IMR-90 (cell line): ENCODE results near the gene SLC24A3. TPM values are rescaled to one million over a fixed set of nuclear protein-coding genes. Genes with fewer than 3 reads are reported as not detected.

Experiments used
- ATAC-seq: fragments of 200-7000 bp; cut with Tn5 transposase; 2 replicates; pipeline ENCODE4 v1.9.1; 2020; ENCODE audit warnings: low read depth, mild to moderate bottlenecking, moderate library complexity
- BruUV-seq: library from RNA; stranded (reverse); fragments of 400-500 nt; replicated peaks from 2 replicates; lab custom pipeline; 2021; lab: Mats Ljungman, UMichigan
- CTCF ChIA-PET: fragments of 300-600 bp; formaldehyde crosslinking; extraction: SDS; loops from one replicate; lab custom pipeline; 2021; ENCODE audit warnings: antibody characterized with exemption; lab: Yijun Ruan, JAX
- POLR2A ChIA-PET: fragments of 300-600 bp; sonication (Branson Sonifier 250); formaldehyde crosslinking; loops from one replicate; lab custom pipeline; 2022; ENCODE audit warnings: antibody characterized with exemption; ENCODE audit not compliant: unreplicated experiment; lab: Charles Lee
- DNase-seq: peaks from one replicate; pipeline ENCODE4 v3.0.0; 2013
- H2AFZ ChIP-seq: replicated peaks from 2 replicates; pipeline ENCODE3; 2013; ENCODE audit warnings: low read length, mild to moderate bottlenecking; ENCODE audit not compliant: poor library complexity
- H2AK5ac ChIP-seq: 2 replicates; pipeline ENCODE4 v1.6.1; 2013; ENCODE audit warnings: low read depth, low read length, inconsistent platforms
- H2AK9ac ChIP-seq: replicated peaks from 2 replicates; pipeline ENCODE3; 2013; ENCODE audit warnings: mild to moderate bottlenecking, low read depth, low read length, moderate library complexity; ENCODE audit not compliant: poor library complexity
- H2BK120ac ChIP-seq: 2 replicates; pipeline ENCODE4 v1.6.1; 2013; ENCODE audit warnings: low read depth, low read length, inconsistent platforms
- H2BK15ac ChIP-seq: 3 replicates; pipeline ENCODE4 v1.6.1; 2013; ENCODE audit warnings: low read depth, low read length, inconsistent platforms
- H2BK20ac ChIP-seq: 2 replicates; pipeline ENCODE4 v1.6.1; 2013; ENCODE audit warnings: low read depth, mild to moderate bottlenecking, inconsistent platforms, low read length, moderate library complexity
- H2BK5ac ChIP-seq: 2 replicates; pipeline ENCODE4 v1.6.1; 2013; ENCODE audit warnings: mild to moderate bottlenecking, low read depth, low read length, inconsistent platforms; ENCODE audit not compliant: poor library complexity, severe bottlenecking
- H3K14ac ChIP-seq: replicated peaks from 2 replicates; pipeline ENCODE4 v1.6.1; 2013; ENCODE audit warnings: low read depth, low read length, inconsistent platforms
- H3K18ac ChIP-seq: 2 replicates; pipeline ENCODE4 v1.6.1; 2013; ENCODE audit warnings: low read depth, low read length, control low read depth
- H3K23ac ChIP-seq: 2 replicates; pipeline ENCODE4 v1.6.1; 2013; ENCODE audit warnings: low read depth, low read length, inconsistent platforms
- H3K27ac ChIP-seq: 2 replicates; pipeline ENCODE4 v1.5.1; 2013; ENCODE audit warnings: mild to moderate bottlenecking, control low read depth, low read length; ENCODE audit not compliant: insufficient read depth
- H3K27me3 ChIP-seq: 2 replicates; pipeline ENCODE4 v1.6.1; 2013; ENCODE audit warnings: low read length; ENCODE audit not compliant: control insufficient read depth, insufficient read depth
- H3K36me3 ChIP-seq: 2 replicates; pipeline ENCODE4 v1.6.1; 2013; ENCODE audit warnings: low read length, mixed read lengths; ENCODE audit not compliant: control insufficient read depth, insufficient read depth
- H3K4ac ChIP-seq: 2 replicates; pipeline ENCODE4 v1.6.1; 2013; ENCODE audit warnings: low read depth, low read length, inconsistent platforms
- H3K4me1 ChIP-seq: 2 replicates; pipeline ENCODE4 v1.6.1; 2013; ENCODE audit warnings: low read length, mixed read lengths; ENCODE audit not compliant: control insufficient read depth, insufficient read depth
- H3K4me2 ChIP-seq: 2 replicates; pipeline ENCODE4 v1.6.1; 2013; ENCODE audit warnings: low read depth, mild to moderate bottlenecking, control low read depth, low read length, moderate library complexity
- H3K4me3 ChIP-seq: 2 replicates; pipeline ENCODE4 v1.5.1; 2013; ENCODE audit warnings: low read depth, mild to moderate bottlenecking, control low read depth, low read length, moderate library complexity; ENCODE audit not compliant: insufficient read depth
- H3K56ac ChIP-seq: 2 replicates; pipeline ENCODE4 v1.6.1; 2013; ENCODE audit warnings: low read length, inconsistent platforms; ENCODE audit not compliant: insufficient read depth; ENCODE audit errors: extremely low read depth
- H3K79me1 ChIP-seq, 2 experiments: 2 replicates each; pipeline ENCODE4 v1.6.1; 2013; ENCODE audit warnings: low read length in 2 of 2, inconsistent platforms in 1 of 2, low read depth in 1 of 2
- H3K9ac ChIP-seq: 2 replicates; pipeline ENCODE4 v1.6.1; 2013; ENCODE audit warnings: low read depth, low read length, control low read depth
- H3K9me1 ChIP-seq: 2 replicates; pipeline ENCODE4 v1.6.1; 2013; ENCODE audit warnings: low read length, inconsistent platforms; ENCODE audit not compliant: insufficient read depth
- H3K9me3 ChIP-seq: 2 replicates; pipeline ENCODE4 v1.6.1; 2013; ENCODE audit warnings: low read length; ENCODE audit not compliant: control insufficient read depth, insufficient read depth
- H4K20me1 ChIP-seq: 2 replicates; pipeline ENCODE4 v1.6.1; 2013; ENCODE audit warnings: low read length, inconsistent platforms; ENCODE audit not compliant: insufficient read depth
- H4K5ac ChIP-seq: 2 replicates; pipeline ENCODE4 v1.6.1; 2013; ENCODE audit warnings: mild to moderate bottlenecking, low read depth, low read length, control low read depth
- H4K8ac ChIP-seq, 2 experiments: 2 replicates each; pipeline ENCODE4 v1.6.1; 2013; ENCODE audit warnings: low read depth in 2 of 2, low read length in 2 of 2, control low read depth in 1 of 2, inconsistent platforms in 1 of 2
- H4K91ac ChIP-seq: 2 replicates; pipeline ENCODE4 v1.6.1; 2013; ENCODE audit warnings: low read depth, low read length, inconsistent platforms; ENCODE audit not compliant: insufficient read depth
- BHLHE40 ChIP-seq: fragments of 150-350 bp; IDR thresholded peaks from 2 replicates; pipeline ENCODE4 v1.6.1; 2016; ENCODE audit warnings: mild to moderate bottlenecking, low read depth, low read length
- CEBPB ChIP-seq: IDR thresholded peaks from 2 replicates; pipeline ENCODE4 v1.6.1; 2012; ENCODE audit warnings: low read depth, low read length, improper control_type of control experiment
- CHD1 ChIP-seq: IDR thresholded peaks from 2 replicates; pipeline ENCODE4 v1.6.1; 2012; ENCODE audit warnings: low read depth, low read length, improper control_type of control experiment
- CTCF ChIP-seq: conservative IDR thresholded peaks from 2 replicates; pipeline ENCODE4 v1.5.1; 2012; ENCODE audit warnings: mild to moderate bottlenecking, low read depth, low read length, improper control_type of control experiment
- ELK1 ChIP-seq: fragments of 150-350 bp; IDR thresholded peaks from 2 replicates; pipeline ENCODE4 v1.6.1; 2016; ENCODE audit warnings: low read depth, mild to moderate bottlenecking, low read length, moderate library complexity, borderline replicate concordance
- FOS ChIP-seq: fragments of 150-350 bp; IDR thresholded peaks from 2 replicates; pipeline ENCODE4 v1.6.1; 2016; ENCODE audit warnings: low read depth, low read length
- MAFK ChIP-seq: IDR thresholded peaks from 2 replicates; pipeline ENCODE4 v1.6.1; 2012; ENCODE audit warnings: low read depth, low read length, improper control_type of control experiment
- MAZ ChIP-seq: IDR thresholded peaks from 2 replicates; pipeline ENCODE4 v1.6.1; 2012; ENCODE audit warnings: low read depth, mild to moderate bottlenecking, low read length, improper control_type of control experiment, moderate library complexity, borderline replicate concordance
- POLR2A ChIP-seq: IDR thresholded peaks from 2 replicates; pipeline ENCODE4 v1.6.1; 2012; ENCODE audit warnings: mild to moderate bottlenecking, low read depth, low read length
- RCOR1 ChIP-seq: IDR thresholded peaks from 2 replicates; pipeline ENCODE4 v1.6.1; 2012; ENCODE audit warnings: mild to moderate bottlenecking, low read length, improper control_type of control experiment; ENCODE audit not compliant: insufficient replicate concordance
- RFX5 ChIP-seq: IDR thresholded peaks from 2 replicates; pipeline ENCODE4 v1.8.0; 2012; ENCODE audit warnings: low read depth, mild to moderate bottlenecking, low read length, moderate library complexity
- SMC3 ChIP-seq: fragments of 150-350 bp; IDR thresholded peaks from 2 replicates; pipeline ENCODE4 v1.6.1; 2016; ENCODE audit warnings: low read depth, mild to moderate bottlenecking, antibody characterized with exemption, low read length, moderate library complexity
- USF2 ChIP-seq: fragments of 150-350 bp; IDR thresholded peaks from 2 replicates; pipeline ENCODE4 v1.6.1; 2017; ENCODE audit warnings: mild to moderate bottlenecking, antibody characterized with exemption, low read length, low read depth
- WGBS, 2 experiments: methylation state at CpG; one replicate each; pipeline versions ENCODE4 v1.1.5 to v1.1.7; 2013; ENCODE audit warnings: missing lambda C conversion rate in 2 of 2; ENCODE audit not compliant: insufficient read length in 1 of 2; ENCODE audit errors: extremely low coverage in 2 of 2; 5-methylcytosine and 5-hydroxymethylcytosine counted together
- dilution Hi-C: fragments of 300-500 bp; cut with HindIII; formaldehyde crosslinking; loops from one replicate; pipeline ENCODE4 v1.14.3; 2018; ENCODE audit warnings: low sequenced_read_pairs; ENCODE audit not compliant: unreplicated experiment
- in situ Hi-C: fragments of 300-500 bp; cut with MboI; formaldehyde crosslinking; loops from 3 replicates; pipeline ENCODE4 v1.14.3; 2019; ENCODE audit warnings: low sequenced_read_pairs, inconsistent platforms, mixed read lengths
- intact Hi-C: fragments of 100-400 bp; cut with micrococcal nuclease; formaldehyde crosslinking; loops from 2 replicates; pipeline ENCODE4 v1.10.0; 2022
- polyA plus RNA-seq, 3 experiments: library from polyadenylated mRNA; depleted of rRNA; stranded (reverse); fragments of >200 nt; gene quantifications; 2 replicates each; pipeline ENCODE4 v1.2.3, GENCODE V29; 2012; ENCODE audit warnings: low replicate concordance in 1 of 3
- total RNA-seq: library from RNA; depleted of rRNA; stranded (reverse); fragments of >200 nt; gene quantifications from 2 replicates; pipeline ENCODE4 v1.2.3, GENCODE V29; 2012

The SLC24A3 gene
- total and polyA plus RNA-seq, 2 of the 4 experiments (the other 2 are of a cell fraction), result not detected

GRCh38 chr20:19289451-19289850, 77.0 kb downstream of the SLC24A3 start:
- ChIA-PET CTCF (no interaction called here), POLR2A (no interaction called here)
- intact Hi-C loops (no loop called here), dilution Hi-C loops (no loop called here), in situ Hi-C loops (no loop called here)
- Histone ChIP-seq H3K18ac (no peak overlapping the region), H3K56ac (no peak overlapping the region), H4K91ac (no peak overlapping the region), H3K27me3 (no peaks in the 10 kb centered on the region), H2BK120ac (no peak overlapping the region), H2AK9ac (no peak overlapping the region), H4K8ac (no peak overlapping the region), H2AK5ac (no peak overlapping the region), H3K36me3 (no peaks in the 10 kb centered on the region), H3K4me3 (no peak overlapping the region), H3K4me2 (no peak overlapping the region), H4K20me1 (no peaks in the 10 kb centered on the region), H3K9me3 (no peaks in the 10 kb centered on the region; the same call in 1 of the 2 replicates), H3K9me1 (no peaks in the 10 kb centered on the region), H3K4me1 (no peaks in the 10 kb centered on the region), H3K14ac (no peak overlapping the region), H2AFZ (no peak overlapping the region), H2BK15ac (no peak overlapping the region), H3K9ac (no peak overlapping the region), H2BK5ac (no peak overlapping the region), H2BK20ac (no peak overlapping the region), H3K79me1 (no peaks in the 10 kb centered on the region), H3K23ac (no peak overlapping the region), H3K27ac (no peak overlapping the region), H3K4ac (no peak overlapping the region), H4K5ac (no peak overlapping the region)
- DNase-seq (no peak), ATAC-seq (no peak)
- BruUV-seq, result no TSS peak
- 67% methylated on average over 1 of the region's 4 CpGs; no CpG with 5 or more reads in 1 of the 2 experiments for WGBS, 2 experiments
- TF ChIP-seq POLR2A, result no peak
- no peak for TF ChIP-seq CHD1
- no peak for TF ChIP-seq MAFK
- TF ChIP-seq CEBPB, result no peak
- no peak for TF ChIP-seq USF2
- no peak for TF ChIP-seq RCOR1
- no peak for TF ChIP-seq ELK1
- TF ChIP-seq RFX5, result no peak
- no peak for TF ChIP-seq BHLHE40
- TF ChIP-seq FOS, result no peak
- no peak for TF ChIP-seq CTCF
- TF ChIP-seq MAZ, result no peak
- no peak for TF ChIP-seq SMC3
